Endothelial cell of umbilical vein (primary cell): ENCODE measurements around the gene TANGO2. TPM values are rescaled to one million over a fixed set of nuclear protein-coding genes. Genes with fewer than 3 reads are reported as not detected.

Experiments
- BruUV-seq: library from RNA; stranded (reverse); fragments of 400-500 nt; replicated peaks from 2 replicates; lab custom pipeline; 2021; lab: Mats Ljungman, UMichigan
- CTCF ChIA-PET: fragments of 300-600, 350-600 bp; sonication (Branson Sonifier 250); formaldehyde crosslinking; loops from one replicate; lab custom pipeline; 2021; ENCODE audit warnings: antibody characterized with exemption, inconsistent platforms; lab: Charles Lee
- POLR2A ChIA-PET: fragments of 300-600, 350-600 bp; sonication (Branson Sonifier 250); formaldehyde crosslinking; loops from one replicate; lab custom pipeline; 2021; ENCODE audit warnings: antibody characterized with exemption, inconsistent platforms; lab: Charles Lee
- DNase-seq: peaks from one replicate; pipeline ENCODE4 v3.0.0-alpha.2; 2011; ENCODE audit warnings: low read depth, low spot score
- FAIRE-seq: peaks from 2 replicates; lab custom pipeline; 2011; peaks lifted over from hg19 to GRCh38; lab: Jason Lieb, UNC
- H2AFZ ChIP-seq: 2 replicates; pipeline ENCODE4 v1.6.0; 2012; ENCODE audit warnings: low read depth, low read length, control low read depth, inconsistent platforms
- H3K27ac ChIP-seq: 2 replicates; pipeline ENCODE4 v1.5.1; 2011; ENCODE audit warnings: low read depth, mild to moderate bottlenecking, control low read depth, low read length, moderate library complexity; ENCODE audit not compliant: insufficient read depth
- H3K27me3 ChIP-seq, 2 experiments: 2 replicates each; pipeline versions ENCODE4 v1.6.0 to v1.6.1; 2011; ENCODE audit warnings: low read length in 2 of 2, mixed read lengths in 1 of 2; ENCODE audit not compliant: control insufficient read depth in 2 of 2, insufficient read depth in 2 of 2
- H3K36me3 ChIP-seq, 2 experiments: 2 replicates in 1 of 2; 3 replicates in 1 of 2; pipeline ENCODE4 v1.5.1; 2011; ENCODE audit warnings: low read length in 2 of 2, mild to moderate bottlenecking in 1 of 2, moderate library complexity in 1 of 2; ENCODE audit not compliant: control insufficient read depth in 2 of 2, insufficient read depth in 2 of 2; ENCODE audit errors: extremely low read depth in 1 of 2
- H3K4me1 ChIP-seq: 3 replicates; pipeline ENCODE4 v1.5.1; 2011; ENCODE audit warnings: mild to moderate bottlenecking, low read length; ENCODE audit not compliant: control insufficient read depth, insufficient read depth; ENCODE audit errors: extremely low read depth
- H3K4me2 ChIP-seq: 2 replicates; pipeline ENCODE4 v1.6.1; 2011; ENCODE audit warnings: low read length, control low read depth, mixed read lengths; ENCODE audit not compliant: insufficient read depth
- H3K4me3 ChIP-seq, 3 experiments: fragments of 200-600 bp in 1 of 3; sonication (generic), shearing (Covaris generic) in 1 of 3; replicated peaks in 1 of 3; 2 replicates each; pipeline ENCODE4 v1.5.1; 2011 to 2016; ENCODE audit warnings: control low read depth in 3 of 3, low read length in 3 of 3, mild to moderate bottlenecking in 2 of 3, inconsistent platforms in 1 of 3, low read depth in 1 of 3, moderate library complexity in 1 of 3; ENCODE audit not compliant: insufficient read depth in 1 of 3
- H3K79me2 ChIP-seq: 2 replicates; pipeline ENCODE4 v1.6.0; 2012; ENCODE audit warnings: low read length, inconsistent platforms; ENCODE audit not compliant: control insufficient read depth, insufficient read depth
- H3K9ac ChIP-seq: replicated peaks from 2 replicates; pipeline ENCODE3; 2011; ENCODE audit warnings: low read length, control low read depth; ENCODE audit not compliant: insufficient read depth; ENCODE audit errors: extremely low read depth
- H3K9me1 ChIP-seq: replicated peaks from 3 replicates; pipeline ENCODE4 v1.6.0; 2011; ENCODE audit warnings: mild to moderate bottlenecking, low read length; ENCODE audit not compliant: control insufficient read depth, insufficient read depth; ENCODE audit errors: extremely low read depth
- H3K9me3 ChIP-seq: replicated peaks from 2 replicates; pipeline ENCODE4 v1.5.1; 2012; ENCODE audit warnings: low read length, inconsistent platforms; ENCODE audit not compliant: control insufficient read depth, insufficient read depth
- H4K20me1 ChIP-seq: replicated peaks from 2 replicates; pipeline ENCODE3; 2011; ENCODE audit warnings: mild to moderate bottlenecking, low read length; ENCODE audit not compliant: control insufficient read depth, insufficient read depth; ENCODE audit errors: extremely low read depth
- EZH2 ChIP-seq: IDR thresholded peaks from 2 replicates; pipeline ENCODE4 v1.6.1; 2012; ENCODE audit warnings: borderline replicate concordance, low read depth, mild to moderate bottlenecking, moderate library complexity, low read length, inconsistent platforms; ENCODE audit not compliant: severe bottlenecking
- FOS ChIP-seq: IDR thresholded peaks from 2 replicates; pipeline ENCODE4 v1.6.1; 2011; ENCODE audit warnings: mild to moderate bottlenecking, low read length, moderate library complexity, borderline replicate concordance; ENCODE audit not compliant: insufficient read depth
- POLR2A ChIP-seq: IDR thresholded peaks from 2 replicates; pipeline ENCODE4 v1.6.1; 2012; ENCODE audit warnings: low read depth, mild to moderate bottlenecking, control low read depth, low read length
- dilution Hi-C: fragments of 300-500 bp; cut with MboI; formaldehyde crosslinking; loops from one replicate; pipeline ENCODE4 v1.15.0; 2019; ENCODE audit warnings: low sequenced_read_pairs; ENCODE audit not compliant: extremely low pct_ligation_motif_present
- intact Hi-C: fragments of 100-400 bp; cut with micrococcal nuclease; formaldehyde crosslinking; loops from one replicate; pipeline ENCODE4 v1.10.0; 2022
- polyA plus RNA-seq, 4 experiments: library from polyadenylated mRNA; depleted of rRNA in 3 of 4; stranded (reverse) in 3 of 4; unstranded in 1 of 4; fragments of >200 nt; gene quantifications; 2 replicates each; pipeline versions ENCODE4 v1.2.1 to v1.2.3, GENCODE V29; 2011 to 2012; ENCODE audit warnings: missing spikeins in 1 of 4
- total RNA-seq: library from RNA; stranded (reverse); gene quantifications from 2 replicates; pipeline ENCODE4 v1.2.3, GENCODE V29; 2021
- TF ChIP-seq, protein P1 (sequence below): IDR thresholded peaks from 2 replicates; pipeline ENCODE4 v1.6.1; 2011; ENCODE audit not compliant: insufficient read depth, insufficient read length
- TF ChIP-seq, protein P2 (sequence below), 2 donors: IDR thresholded peaks; 1 replicate in 1 of 2; 2 replicates in 1 of 2; pipeline ENCODE4 v1.5.1; 2011; ENCODE audit warnings: low read length in 2 of 2, mild to moderate bottlenecking in 2 of 2, moderate library complexity in 2 of 2, control low read depth in 1 of 2, inconsistent platforms in 1 of 2, low read depth in 1 of 2; ENCODE audit not compliant: insufficient read depth in 1 of 2; ENCODE audit errors: extremely low read depth in 1 of 2

TANGO2 gene
- total and polyA plus RNA-seq, 2 donors (not counting 3 experiments of a cell fraction or from before 2014, with no cell fraction given), result 40.0 to 49.3 TPM

DNA sequence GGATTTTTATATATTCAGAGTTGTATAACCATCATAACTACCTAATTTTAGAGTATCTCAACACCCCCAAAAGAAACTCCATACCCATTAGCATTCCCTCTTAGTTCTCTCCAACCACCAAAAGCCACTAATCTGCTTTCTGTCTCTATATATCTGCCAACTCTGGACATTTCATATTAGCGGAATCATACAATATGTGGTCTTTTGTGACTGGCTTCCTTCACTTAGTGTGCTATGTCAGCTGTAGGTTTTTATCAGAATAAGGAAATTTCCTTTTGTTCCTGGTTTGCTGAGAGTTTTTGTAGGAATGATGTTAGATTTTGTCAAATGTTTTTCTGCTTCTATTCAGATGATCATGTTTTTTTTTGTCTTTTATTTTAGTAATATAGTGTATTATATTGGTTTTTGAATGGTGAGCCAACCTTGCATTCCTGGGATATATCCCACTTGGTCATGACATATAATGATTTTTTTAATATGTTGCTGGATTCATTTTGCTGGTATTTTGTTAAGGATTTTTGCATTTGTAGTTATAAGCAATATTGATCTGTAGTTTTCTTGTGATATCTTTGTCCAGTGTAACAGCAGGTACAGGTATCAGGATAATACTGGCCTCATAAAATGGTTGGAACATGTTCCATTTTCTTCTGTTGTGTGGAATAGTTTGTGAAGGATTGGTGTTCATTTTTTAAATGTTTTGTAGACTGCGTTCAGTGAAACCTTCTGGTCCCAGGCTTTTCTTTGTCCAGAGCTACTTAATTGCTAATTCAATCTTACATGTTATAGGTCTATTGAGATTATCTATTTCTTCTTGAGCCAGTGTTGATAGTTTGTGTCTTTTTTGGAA lies 75.9 kb downstream of the TANGO2 start:
- Histone ChIP-seq H2AFZ (no peak overlapping the region), H3K36me3 (peaks cover 55 to 61% of the 10 kb centered on the region in 2 experiments), H4K20me1 (no peaks in the 10 kb centered on the region), H3K9ac (no peak overlapping the region), H3K9me3 (no peaks in the 10 kb centered on the region), H3K4me3 (no peak overlapping the region), H3K27ac (no peak overlapping the region), H3K9me1 (no peaks in the 10 kb centered on the region), H3K27me3 (no peaks in the 10 kb centered on the region), H3K79me2 (peaks cover 49% of the 10 kb centered on the region), H3K4me2 (no peak overlapping the region), H3K4me1 (no peaks in the 10 kb centered on the region)
- ChIA-PET POLR2A (no interaction called here), CTCF (no interaction called here)
- intact Hi-C loops, result no loop called here
- no peak for FAIRE-seq
- no peak for DNase-seq
- BruUV-seq, result no TSS peak
- TF ChIP-seq EZH2 (no peak), FOS (no peak), POLR2A (no peak)
- TF ChIP-seq, protein P1, sequence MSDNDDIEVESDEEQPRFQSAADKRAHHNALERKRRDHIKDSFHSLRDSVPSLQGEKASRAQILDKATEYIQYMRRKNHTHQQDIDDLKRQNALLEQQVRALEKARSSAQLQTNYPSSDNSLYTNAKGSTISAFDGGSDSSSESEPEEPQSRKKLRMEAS, result no peak
- TF ChIP-seq, protein P2, sequence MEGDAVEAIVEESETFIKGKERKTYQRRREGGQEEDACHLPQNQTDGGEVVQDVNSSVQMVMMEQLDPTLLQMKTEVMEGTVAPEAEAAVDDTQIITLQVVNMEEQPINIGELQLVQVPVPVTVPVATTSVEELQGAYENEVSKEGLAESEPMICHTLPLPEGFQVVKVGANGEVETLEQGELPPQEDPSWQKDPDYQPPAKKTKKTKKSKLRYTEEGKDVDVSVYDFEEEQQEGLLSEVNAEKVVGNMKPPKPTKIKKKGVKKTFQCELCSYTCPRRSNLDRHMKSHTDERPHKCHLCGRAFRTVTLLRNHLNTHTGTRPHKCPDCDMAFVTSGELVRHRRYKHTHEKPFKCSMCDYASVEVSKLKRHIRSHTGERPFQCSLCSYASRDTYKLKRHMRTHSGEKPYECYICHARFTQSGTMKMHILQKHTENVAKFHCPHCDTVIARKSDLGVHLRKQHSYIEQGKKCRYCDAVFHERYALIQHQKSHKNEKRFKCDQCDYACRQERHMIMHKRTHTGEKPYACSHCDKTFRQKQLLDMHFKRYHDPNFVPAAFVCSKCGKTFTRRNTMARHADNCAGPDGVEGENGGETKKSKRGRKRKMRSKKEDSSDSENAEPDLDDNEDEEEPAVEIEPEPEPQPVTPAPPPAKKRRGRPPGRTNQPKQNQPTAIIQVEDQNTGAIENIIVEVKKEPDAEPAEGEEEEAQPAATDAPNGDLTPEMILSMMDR (IDR thresholded peaks at IDR 0.05; ENCODE audit: extremely low read depth in 1 of 2, insufficient read depth in 1 of 2, low read depth in 1 of 2, low read length in 2 of 2), result no peak
- dilution Hi-C loops, result no loop called here
